ENCODE results near the gene CREB3.

CREB3 gene

DNA sequence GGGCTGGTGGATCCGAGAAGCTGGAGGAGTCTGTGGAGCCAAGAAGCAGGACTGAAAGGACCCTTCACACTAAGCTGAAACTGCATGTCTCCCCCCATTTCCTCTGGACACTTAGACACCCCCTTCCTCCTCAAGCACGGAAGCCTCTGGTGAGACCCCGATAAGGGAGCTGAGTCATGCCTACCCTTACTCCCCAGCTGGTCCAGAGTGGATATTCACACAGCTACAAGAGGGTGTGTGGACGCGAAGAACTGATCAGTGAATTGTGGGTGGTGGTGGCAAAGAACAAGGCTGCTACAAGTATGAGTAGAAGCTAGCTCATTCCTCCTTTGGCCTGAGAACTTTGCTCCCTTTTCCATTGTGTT is 4.8 kb upstream of the CREB3 start:
- no peak for DNase-seq (ENCODE audit: low spot score)

DNA sequence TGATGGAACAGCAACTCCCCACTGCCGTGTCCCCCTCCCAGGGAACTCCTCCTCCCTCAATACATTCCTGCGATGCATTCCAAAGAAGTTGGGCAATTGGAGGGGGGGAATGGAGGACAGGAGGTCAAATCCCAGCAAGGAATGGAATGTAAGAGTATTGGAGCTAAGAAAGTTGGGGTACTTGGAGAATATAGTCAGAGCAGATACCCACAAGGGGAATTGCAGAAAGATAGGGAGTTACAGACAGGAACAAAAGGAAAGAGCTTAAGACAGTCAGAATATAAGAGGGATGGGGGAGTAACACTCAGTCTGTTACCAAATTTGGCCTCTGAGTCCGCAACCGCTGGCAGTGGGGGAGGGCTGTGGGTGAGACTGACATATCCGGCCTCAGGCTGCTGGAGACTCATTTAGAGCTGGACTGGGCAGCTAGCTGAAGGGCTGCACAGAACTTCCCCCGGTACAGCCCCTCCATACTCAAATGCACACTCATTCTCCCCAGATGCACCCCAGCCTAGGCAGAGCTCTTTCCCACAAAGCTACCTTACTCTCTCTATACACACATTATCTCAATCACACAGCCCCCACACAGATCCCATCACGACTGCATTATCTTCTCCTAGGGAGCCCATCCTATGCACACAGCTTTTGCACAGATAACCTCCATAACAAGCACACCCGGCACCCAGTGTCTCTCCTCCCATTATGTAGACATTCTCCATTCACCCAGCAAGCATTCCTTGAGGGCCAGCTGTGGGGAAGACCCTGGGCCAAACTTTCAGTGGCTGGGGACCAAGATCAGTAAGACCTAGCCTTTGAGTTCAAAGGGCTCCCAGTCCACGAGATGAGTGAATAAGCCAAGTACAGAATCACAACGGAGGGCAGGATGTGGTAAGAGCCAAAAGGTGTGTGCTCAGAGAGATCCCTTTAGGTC is 4.2 kb upstream of the CREB3 start:
- DNase-seq (ENCODE audit: low spot score): no peak

DNA sequence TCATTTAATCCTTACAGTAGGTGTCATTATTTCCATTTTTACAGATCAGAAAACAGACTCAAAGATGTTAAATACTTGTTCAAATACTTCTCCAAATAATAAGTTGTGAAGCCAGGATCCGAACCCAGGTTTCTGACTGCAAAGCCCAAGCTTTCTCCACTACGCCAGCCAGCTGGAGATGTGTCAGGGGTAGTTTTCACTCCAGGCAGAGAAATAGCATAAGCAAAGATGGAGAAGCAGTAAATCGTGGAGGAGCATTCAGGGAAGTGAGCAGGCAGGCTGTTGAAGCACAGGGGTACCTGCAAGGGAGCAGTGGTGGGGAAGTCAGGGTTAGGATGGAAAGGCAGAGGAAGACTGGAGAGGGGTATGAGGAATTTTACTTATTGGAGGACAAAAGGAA is 3.4 kb upstream of the CREB3 start:
- no peak for DNase-seq (ENCODE audit: low spot score)

DNA sequence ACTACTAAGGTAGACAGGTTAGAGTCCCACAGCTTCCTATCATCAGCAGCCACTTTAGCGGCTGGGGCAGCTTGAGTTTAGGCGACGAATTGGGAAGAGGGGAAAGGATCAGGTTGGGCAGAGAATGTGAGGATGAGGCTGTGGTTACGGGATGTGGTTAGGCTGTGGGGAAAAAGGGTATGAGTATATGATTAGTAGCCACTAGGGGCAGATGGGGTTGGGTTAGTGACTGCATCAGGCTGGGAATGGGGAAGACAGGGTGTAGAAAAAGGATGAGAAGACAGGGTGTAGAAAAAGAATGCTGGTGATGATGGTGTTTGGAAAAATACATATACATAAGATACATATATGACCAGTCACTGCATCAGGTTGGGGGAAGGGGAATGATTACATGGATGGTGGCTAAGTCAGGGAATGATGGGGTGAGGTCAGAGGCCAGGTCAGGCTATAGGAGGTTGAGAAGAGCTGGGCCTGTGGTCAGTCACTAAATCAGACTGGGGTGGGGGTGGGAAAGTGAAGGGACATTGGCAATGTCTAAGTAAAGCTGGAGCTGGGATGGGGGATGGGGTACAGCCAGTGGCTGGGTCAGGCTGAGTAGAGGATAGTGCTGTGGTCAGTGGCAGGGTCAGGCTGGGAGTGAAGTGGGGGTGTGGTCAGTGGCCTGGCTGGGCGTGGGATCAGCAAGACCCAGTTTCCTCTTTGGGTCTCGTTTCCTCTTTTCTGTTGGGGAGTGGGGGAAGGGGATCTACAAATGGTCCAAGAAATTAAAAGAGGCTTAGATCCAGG is 2.6 kb upstream of the CREB3 start:
- DNase-seq (ENCODE audit: low spot score): peak; percentile 78

DNA sequence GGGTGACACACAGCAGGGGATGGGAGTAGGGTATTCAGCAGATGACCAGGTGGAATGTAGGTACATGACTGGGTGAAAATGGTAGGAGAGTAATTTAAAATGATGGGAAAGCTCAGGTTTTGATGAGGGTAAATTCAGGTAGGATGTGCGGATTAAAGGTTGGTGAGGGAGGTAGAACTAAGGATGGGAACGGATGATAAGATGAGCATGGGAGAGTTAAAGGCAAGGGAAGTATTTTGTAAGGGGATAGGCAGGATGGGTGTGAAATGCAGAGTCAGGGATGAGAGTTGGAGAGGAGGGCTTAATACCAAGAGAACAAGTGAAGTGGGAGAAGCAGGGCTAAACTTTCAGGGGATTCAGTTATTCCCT is 2.0 kb upstream of the CREB3 start:
- DNase-seq (ENCODE audit: low spot score): no peak

DNA sequence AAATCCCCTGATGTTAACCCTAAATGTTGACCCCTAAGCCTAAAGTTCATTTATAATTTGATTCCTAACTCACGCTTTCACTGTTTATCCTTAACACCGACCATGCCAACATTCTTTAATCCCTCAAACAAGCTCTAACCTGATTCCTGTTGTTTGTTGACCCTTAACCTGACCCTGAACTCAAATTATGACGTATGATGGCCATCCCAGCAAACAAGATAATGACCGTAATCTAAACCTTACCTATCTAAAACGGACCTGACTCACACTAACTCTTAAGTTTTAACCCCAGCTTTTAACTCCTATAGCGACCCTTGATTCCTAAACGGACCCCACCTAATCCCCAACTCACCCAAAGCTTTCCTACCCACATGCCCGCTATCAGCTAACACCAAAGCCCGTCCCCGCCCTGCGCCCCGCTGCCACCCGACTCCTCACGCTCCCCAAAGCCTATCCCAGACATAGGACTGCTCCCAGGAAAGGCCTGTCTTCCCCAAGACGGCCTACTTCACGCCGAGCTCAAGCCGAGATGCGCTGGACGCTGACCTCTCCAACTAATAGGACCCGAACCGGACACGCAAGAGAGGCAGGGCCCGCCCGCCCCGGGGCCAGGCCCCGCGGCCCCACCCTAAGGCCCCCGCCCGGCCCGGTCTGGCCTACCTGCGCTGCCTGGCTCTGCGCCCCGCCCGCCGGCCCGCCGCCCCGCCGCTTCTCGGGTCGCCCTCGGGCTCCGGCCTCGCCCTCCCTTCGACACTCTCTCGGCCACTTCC is 866 bp upstream of the CREB3 start:
- no peak for DNase-seq (ENCODE audit: low spot score)

DNA sequence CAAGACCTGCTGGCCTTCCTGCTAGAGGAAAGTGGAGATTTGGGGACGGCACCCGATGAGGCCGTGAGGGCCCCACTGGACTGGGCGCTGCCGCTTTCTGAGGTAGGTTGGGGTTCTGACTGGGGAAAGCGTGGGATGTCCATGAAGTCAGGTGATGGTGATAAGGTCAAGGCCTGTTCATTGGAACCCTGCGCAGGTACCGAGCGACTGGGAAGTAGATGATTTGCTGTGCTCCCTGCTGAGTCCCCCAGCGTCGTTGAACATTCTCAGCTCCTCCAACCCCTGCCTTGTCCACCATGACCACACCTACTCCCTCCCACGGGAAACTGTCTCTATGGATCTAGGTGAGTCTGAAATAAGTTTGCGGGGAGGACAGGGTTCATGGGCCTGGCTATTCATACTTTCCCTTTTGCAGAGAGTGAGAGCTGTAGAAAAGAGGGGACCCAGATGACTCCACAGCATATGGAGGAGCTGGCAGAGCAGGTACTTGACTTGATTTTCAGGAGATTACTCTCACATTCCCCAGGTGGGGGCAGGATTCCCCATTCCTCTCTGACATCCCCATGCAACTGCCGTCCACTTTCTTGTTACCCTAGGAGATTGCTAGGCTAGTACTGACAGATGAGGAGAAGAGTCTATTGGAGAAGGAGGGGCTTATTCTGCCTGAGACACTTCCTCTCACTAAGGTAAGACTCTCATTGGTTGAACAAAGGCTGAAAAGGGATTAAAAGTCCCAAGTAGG is 505 bp downstream of the CREB3 start:
- no peak for DNase-seq (ENCODE audit: low spot score)

DNA sequence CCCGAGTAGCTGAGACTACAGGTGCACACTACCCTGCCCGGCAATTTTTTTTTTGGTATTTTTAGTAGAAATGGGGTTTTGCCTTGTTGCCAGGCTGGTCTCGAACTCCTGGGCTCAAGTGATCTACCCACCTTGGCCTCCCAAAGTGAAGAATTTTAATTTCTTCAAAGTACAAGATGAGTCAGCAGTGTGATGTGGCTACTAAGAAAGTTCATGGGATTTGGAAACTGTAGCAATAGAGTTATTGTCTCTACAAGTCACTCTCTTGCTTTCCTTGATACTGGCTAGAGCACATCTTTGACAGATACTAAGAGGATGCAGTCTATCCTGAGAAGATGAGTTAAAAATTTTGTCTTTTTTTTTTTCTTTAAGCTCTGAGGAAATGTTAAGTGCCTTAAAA is 1.6 kb downstream of the CREB3 start:
- DNase-seq (ENCODE audit: low spot score): no peak

DNA sequence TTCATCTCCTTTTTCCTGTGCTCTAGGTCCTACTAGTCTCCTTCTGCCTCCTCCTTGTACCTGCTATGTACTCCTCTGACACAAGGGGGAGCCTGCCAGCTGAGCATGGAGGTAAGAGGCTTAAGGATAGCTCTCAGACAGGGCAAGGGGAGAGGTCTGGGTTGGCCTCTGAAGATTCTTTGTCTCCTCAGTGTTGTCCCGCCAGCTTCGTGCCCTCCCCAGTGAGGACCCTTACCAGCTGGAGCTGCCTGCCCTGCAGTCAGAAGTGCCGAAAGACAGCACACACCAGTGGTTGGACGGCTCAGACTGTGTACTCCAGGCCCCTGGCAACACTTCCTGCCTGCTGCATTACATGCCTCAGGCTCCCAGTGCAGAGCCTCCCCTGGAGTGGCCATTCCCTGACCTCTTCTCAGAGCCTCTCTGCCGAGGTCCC is 3.8 kb downstream of the CREB3 start:
- DNase-seq (ENCODE audit: low spot score): peak; percentile 80

DNA sequence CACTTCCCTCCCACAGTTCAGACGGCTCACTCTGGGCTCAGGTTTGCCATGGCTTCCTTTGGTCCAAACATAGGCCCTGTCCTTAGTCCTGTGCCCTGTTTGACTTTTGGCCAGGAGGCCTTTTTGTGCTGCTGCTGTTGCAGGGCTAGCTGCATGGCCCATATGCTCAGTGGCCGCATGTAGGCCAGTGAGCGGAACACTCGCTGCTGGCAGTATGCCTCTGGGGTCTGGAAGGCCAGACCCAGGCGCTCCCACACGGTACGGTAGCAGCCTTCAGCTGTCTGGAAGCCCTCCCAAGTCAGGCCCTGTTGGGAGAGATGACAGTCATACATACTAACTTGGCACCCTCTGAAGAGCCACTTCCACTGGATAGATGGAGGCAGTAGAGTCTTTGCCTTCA is 4.7 kb downstream of the CREB3 start:
- DNase-seq (ENCODE audit: low spot score): no peak

DNA sequence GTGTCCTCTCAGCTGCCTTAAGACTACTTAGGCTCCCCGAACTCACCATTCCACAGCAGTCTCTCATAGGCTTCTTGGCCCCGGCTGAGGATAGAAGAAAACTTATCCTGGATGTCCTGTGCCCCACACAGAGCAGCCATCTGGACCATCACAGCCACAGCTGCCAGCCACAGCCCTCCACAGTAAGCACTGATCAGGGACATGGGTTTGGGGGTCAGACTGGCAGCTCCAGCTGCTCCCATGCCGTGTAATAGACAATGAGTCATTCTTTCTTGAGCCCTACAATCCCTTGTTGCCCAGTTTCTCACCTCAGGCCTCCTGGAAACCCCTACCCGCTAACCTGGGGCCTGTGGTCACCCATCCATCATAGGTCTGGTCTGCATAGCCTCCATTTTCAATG is 5.7 kb downstream of the CREB3 start:
- DNase-seq (ENCODE audit: low spot score): no peak

DNA sequence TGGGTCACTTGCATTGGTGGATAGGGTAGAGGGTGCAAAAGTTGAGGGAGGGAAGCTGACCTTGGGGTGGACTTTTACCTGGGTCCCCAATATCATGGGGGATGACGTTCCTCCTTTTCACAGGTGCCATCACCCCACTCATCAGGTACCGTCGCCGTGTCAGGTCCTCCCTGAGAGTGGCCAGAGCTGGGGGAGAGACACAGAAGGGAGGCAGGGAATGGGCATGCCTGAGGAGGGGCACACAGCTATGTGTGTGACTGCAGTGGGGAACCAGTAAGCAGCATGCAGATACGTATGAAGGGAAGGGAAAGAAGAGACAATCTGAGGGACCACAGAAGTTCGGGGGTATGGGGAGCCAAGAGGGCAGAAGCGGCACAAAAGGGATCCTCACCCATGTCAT is 6.5 kb downstream of the CREB3 start:
- DNase-seq (ENCODE audit: low spot score): no peak

DNA sequence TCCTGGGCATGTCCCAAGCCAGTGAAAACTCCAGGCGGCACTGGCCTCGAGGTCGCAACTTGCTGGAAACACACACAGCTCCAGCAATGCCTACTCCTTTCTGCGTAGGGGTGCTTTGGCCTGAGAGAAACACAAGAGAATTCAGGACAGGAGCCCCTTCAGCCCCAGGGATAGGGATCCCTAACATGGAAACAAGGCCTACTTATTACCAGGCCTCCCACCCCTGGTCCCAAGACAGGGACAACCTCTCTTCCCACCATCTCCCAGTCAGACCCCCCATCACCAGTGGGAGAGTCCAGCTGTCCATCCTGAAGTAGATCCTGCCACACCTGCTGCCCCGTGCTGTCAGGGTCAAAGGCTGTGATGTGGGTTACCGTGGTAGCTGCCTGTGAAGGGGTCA is 7.8 kb downstream of the CREB3 start:
- no peak for DNase-seq (ENCODE audit: low spot score)

DNA sequence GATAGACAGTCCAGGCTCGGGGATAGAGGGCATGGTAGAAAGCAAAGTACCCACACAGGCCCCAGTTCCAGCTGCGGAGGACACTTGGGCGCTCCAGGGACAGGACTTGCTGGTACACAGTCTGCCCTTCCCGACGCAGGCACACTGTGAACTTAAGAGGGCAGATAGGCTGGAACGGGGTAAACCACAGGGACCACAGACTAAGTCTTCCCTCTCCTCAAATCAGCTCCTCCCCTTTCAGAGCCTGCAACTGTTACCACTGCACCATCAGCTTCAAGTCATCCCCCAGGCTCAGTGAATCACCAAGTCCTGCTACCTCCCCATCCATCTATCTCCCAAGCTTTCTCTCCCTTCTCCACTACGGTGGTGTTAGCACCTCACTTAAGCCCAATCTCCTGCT is 9.3 kb downstream of the CREB3 start:
- no peak for DNase-seq (ENCODE audit: low spot score)

DNA sequence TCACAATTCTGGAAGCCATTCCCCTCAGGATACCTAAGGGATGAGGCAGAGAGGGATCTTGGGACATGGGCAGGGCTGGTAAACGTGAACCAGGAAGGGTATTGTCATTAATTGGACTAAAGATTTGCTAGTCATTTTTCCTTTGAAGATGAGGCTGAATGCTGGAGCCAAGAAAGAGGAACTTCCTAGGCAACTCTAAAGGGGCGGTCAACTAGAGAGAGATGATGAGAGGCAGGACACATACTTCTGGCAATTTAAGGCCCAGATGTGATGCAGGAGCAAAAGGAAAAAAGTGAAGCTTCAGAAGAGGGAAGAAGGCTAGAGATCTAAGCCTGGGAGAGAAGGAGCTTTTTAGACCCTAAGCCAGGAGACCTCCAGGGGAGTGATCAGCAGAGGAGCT is 11.0 kb downstream of the CREB3 start:
- DNase-seq (ENCODE audit: low spot score): no peak

DNA sequence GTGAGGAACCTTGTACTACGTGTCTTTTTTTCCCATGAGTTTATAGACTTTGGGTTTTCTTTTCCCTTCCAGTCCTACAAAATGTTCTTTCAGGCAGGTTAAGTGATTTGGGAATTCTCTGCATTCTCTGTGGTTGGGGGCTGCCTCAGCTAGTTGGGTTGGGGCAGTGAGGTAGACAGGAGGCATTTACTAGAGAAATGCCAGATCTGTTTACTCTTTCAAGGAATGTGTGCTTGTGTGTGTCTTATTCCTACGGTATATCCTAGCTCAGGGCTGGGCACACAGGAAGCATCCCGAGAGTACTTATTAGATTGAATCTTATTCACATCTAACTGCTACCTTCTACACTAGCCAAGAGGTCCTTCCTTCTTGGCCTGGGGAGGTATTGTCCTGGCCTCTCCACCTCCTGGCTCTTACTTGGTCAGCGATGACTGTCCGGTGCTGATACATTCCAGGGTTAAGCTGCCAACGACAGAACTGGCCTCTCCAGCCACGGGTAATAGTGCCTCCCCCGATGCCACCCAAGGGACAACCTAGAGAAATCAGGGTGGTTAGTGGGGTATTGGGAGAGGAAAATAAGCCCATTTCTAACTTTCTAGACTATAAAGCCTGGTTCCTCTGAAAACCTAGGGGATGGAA is 11.5 kb downstream of the CREB3 start:
- DNase-seq (ENCODE audit: low spot score): no peak

DNA sequence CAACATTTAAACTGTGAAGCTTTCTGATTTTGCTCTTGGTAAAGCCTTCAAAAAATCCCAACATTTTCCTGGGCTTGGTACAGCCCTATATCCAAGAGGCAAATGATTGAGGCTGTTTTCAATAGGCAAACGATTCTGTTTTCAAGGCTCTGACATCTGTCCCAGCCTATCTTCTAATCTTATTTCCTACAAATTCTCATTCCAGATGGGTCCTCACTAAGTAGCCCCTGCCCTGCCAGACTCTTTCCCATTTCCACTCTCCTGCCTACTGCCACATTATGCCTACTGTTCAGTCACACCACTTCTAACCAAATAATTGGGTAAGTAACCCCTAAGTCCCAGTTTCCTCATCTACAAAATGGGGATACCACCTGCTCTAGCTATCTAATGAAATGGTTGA is 13.1 kb downstream of the CREB3 start:
- no peak for DNase-seq (ENCODE audit: low spot score)

DNA sequence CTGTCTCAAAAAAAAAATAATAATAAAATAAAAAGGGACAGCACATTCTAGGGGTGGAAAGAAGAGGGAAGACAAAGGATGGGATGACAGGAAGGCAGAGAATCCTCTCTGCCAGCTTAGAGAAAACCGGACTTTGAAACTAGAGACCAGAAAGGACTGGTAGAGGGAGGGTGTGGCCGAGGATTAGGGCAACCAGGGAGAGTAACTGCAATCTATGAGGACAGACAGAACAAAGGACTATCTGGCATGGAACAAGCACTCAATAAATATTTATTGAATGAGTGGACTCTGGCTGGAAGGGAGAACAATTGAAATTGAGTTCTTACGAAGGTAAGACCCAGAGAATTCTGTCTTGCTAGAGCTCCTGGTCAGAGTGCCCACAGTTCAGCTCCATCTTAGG is 14.1 kb downstream of the CREB3 start:
- DNase-seq (ENCODE audit: low spot score): no peak

DNA sequence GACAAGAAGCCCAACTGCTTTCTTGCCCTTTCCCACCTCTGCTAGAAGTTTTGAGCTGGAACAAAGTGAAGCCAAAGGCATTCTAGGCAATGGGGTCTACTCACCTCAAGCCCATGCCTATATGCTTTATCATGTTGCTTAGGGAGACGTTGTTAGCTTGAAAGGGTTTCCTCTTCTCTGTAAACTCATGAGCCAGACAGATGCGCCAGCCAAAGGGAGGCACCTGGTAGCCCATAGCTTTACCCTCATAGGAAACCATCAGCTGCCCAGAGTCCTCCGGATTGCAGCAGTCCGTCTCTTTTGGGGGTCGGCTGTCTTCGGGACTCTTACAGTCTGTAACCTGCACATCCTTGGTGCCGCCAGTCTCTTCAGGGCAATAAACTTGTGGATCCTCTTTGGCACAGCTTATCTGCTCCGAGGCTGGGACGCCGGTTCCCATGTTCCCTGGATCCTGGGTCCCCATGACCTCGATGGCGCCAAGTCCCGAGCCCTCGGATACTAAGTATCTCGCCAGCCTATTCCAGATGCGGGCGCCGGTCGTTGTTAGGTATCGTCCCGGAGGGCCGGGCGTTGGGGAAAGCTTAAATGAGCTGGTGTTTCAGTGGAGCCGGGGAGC is 15.9 kb downstream of the CREB3 start:
- DNase-seq (ENCODE audit: low spot score): no peak

DNA sequence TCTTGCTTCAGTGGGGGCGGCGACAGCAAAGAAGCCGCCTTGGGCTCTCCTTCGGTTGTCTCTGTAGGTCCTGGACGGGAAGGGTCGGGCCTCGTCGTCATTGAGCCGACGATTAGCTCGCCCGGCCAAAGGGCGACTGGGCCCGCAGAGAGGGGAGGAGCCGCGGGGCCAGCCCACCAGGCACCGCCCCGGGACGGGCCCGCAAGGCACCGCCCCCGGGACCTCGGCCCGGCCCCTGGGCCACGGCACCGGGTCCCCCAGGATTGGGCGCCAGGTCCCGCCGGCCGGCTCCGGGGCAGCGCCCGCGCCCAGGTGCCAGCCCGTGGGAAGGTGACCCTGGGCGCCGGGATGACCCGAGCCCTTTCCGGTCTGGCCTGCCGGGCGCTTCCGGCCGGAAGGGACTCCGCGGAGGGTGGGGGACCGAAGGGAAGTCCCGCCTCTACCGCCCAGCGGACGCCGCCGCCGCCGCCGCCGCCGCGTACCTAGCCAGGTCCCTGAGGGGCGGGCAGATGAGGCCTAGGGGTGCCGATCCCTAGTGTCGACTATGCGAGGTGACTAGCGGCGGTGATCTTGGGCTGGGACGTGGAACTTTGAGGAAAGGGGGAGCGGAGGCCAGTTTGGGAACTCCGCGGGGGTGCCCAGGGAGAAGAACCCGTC is 16.5 kb downstream of the CREB3 start, which contains the start of the genes GBA2 and RGP1:
TSS of gene GBA2 (minus strand) at position 371 of the 657 bp plus-strand sequence. CDS start 524 bp downstream, outside the sequence.
TSS of gene RGP1 (plus strand) at position 430 of the 657 bp plus-strand sequence. CDS start 469 bp downstream, outside the sequence.
- peak; percentile 89 for DNase-seq (ENCODE audit: low spot score)

Measured in D341Med (cell line).